ENCODE results near the gene FCN1. TPM values are rescaled to one million over a fixed set of nuclear protein-coding genes. Genes with fewer than 3 reads are reported as not detected.

Gene FCN1
- total and polyA plus RNA-seq, 10 of the 15 experiments (the other 5 are each of a cell fraction or from before 2014, with no cell fraction given): 0.08 TPM; not detected in 9

GRCh38 chr9:134858051-134858841 is 59.5 kb downstream of the FCN1 start (continued):
- no peak for TF ChIP-seq FOXK2 (IDR thresholded peaks at IDR 0.05)
- TF ChIP-seq TCF12 (IDR thresholded peaks at IDR 0.05; ENCODE audit: low read depth, low read length): peak; percentile 82
- no peak for TF ChIP-seq CUX1 (IDR thresholded peaks at IDR 0.05; ENCODE audit: insufficient replicate concordance, low read depth, low read length)
- no peak for TF ChIP-seq NR2F1 (conservative IDR thresholded peaks at IDR 0.05)
- TF ChIP-seq YY1 (IDR thresholded peaks at IDR 0.05; ENCODE audit: low read depth, low read length): no peak
- no peak for TF ChIP-seq NFYA (IDR thresholded peaks at IDR 0.05; ENCODE audit: borderline replicate concordance, low read depth, low read length)
- peak; percentile 95 for TF ChIP-seq NFIC (IDR thresholded peaks at IDR 0.05; ENCODE audit: low read depth, low read length)
- TF ChIP-seq USF1 (IDR thresholded peaks at IDR 0.05; ENCODE audit: borderline replicate concordance, extremely low read length, insufficient read depth, low read depth, low read length): no peak
- TF ChIP-seq ZNF687 (IDR thresholded peaks at IDR 0.05): no peak
- TF ChIP-seq ZNF384 (IDR thresholded peaks at IDR 0.05; ENCODE audit: borderline replicate concordance, low read depth, low read length): peak; percentile 51; the same call in 1 of the 2 replicates
- no peak for TF ChIP-seq MYB (IDR thresholded peaks at IDR 0.05; ENCODE audit: borderline replicate concordance, low read depth, low read length)
- TF ChIP-seq ATF3 (IDR thresholded peaks at IDR 0.05; ENCODE audit: borderline replicate concordance, extremely low read depth, low read depth, low read length): no peak
- no peak for TF ChIP-seq STAT1 (conservative IDR thresholded peaks at IDR 0.05)
- no peak for TF ChIP-seq CBX3 (IDR thresholded peaks at IDR 0.05; ENCODE audit: borderline replicate concordance, low read depth)
- TF ChIP-seq TCF3 (IDR thresholded peaks at IDR 0.05; ENCODE audit: borderline replicate concordance, insufficient read depth, low read depth, low read length): peak; percentile 85; the same call in 1 of the 2 replicates
- TF ChIP-seq BCL11A (IDR thresholded peaks at IDR 0.05; ENCODE audit: low read depth, low read length): peak; percentile 93
- peak; percentile 77; the same call in 1 of the 2 replicates for TF ChIP-seq MTA2 (IDR thresholded peaks at IDR 0.05; ENCODE audit: low read depth)

Measured in GM12878 (cell line).